Activated naive CD8-positive, alpha-beta T cell treated with anti-CD3 and anti-CD28 coated beads, Interleukin-2, amount 10 ng/mL, durations not matched to agents 7 days and 5 days (primary cell): Measurements from ENCODE around the gene CACNA1C. TPM values are rescaled to one million over a fixed set of nuclear protein-coding genes. Genes with fewer than 3 reads are reported as not detected.
"Not testable (repeated sequence)": the region's sequence is repeated elsewhere in the genome, so short reads cannot be mapped to it uniquely, and the experiment has no call there.

Experiments
- ATAC-seq: fragments of 150-1000 bp; cut with Tn5 transposase; one replicate; pipeline ENCODE4 v1.10.0; 2021; ENCODE audit warnings: low read depth, moderate library complexity
- POLR2A ChIA-PET: fragments of 350-600 bp; sonication (Branson Sonifier 250); formaldehyde crosslinking; loops from one replicate; lab custom pipeline; 2021; ENCODE audit warnings: antibody characterized with exemption; lab: Charles Lee
- DNase-seq: peaks from one replicate; pipeline ENCODE4 v3.0.0; 2021
- H3K27ac Mint-ChIP-seq: one replicate; pipeline ENCODE4 v1.8.0; 2022; ENCODE audit warnings: mild to moderate bottlenecking, mixed read lengths
- H3K27me3 Mint-ChIP-seq: one replicate; pipeline ENCODE4 v1.8.0; 2022; ENCODE audit warnings: mild to moderate bottlenecking, moderate library complexity, mixed read lengths
- H3K36me3 Mint-ChIP-seq: one replicate; pipeline ENCODE4 v1.8.0; 2021; ENCODE audit warnings: mild to moderate bottlenecking, mixed read lengths
- H3K4me1 Mint-ChIP-seq: one replicate; pipeline ENCODE4 v1.8.0; 2021; ENCODE audit warnings: mixed read lengths
- H3K4me3 Mint-ChIP-seq: one replicate; pipeline ENCODE4 v1.8.0; 2022; ENCODE audit warnings: mild to moderate bottlenecking, moderate library complexity, mixed read lengths
- H3K9me3 Mint-ChIP-seq: one replicate; pipeline ENCODE4 v1.8.0; 2021; ENCODE audit warnings: mixed read lengths
- total RNA-seq, 2 experiments: library from RNA; stranded (reverse); gene quantifications; one replicate each; pipeline ENCODE4 v1.2.3, GENCODE V29; 2021

Gene CACNA1C
- total RNA-seq, 2 experiments from 2014 or later, result 0.11 to 0.14 TPM

GRCh38 chr12:2247120-2247519 is 194.3 kb downstream of the CACNA1C start:
- Mint-ChIP-seq H3K4me1 (no peaks in the 10 kb centered on the region), H3K4me3 (no peak overlapping the region), H3K36me3 (no peaks in the 10 kb centered on the region), H3K27me3 (no peaks in the 10 kb centered on the region), H3K27ac (no peak overlapping the region), H3K9me3 (no peaks in the 10 kb centered on the region)
- ATAC-seq (no peak), DNase-seq (no peak)
- POLR2A ChIA-PET, result no interaction called here

GRCh38 chr12:2247596-2247995 is 194.8 kb downstream of the CACNA1C start:
- DNase-seq, result no peak
- Mint-ChIP-seq H3K9me3 (no peaks in the 10 kb centered on the region), H3K4me3 (no peak overlapping the region), H3K27me3 (no peaks in the 10 kb centered on the region), H3K4me1 (no peaks in the 10 kb centered on the region), H3K27ac (no peak overlapping the region), H3K36me3 (no peaks in the 10 kb centered on the region)
- POLR2A ChIA-PET, result no interaction called here
- ATAC-seq, result no peak

GRCh38 chr12:2248087-2248900 is 195.5 kb downstream of the CACNA1C start:
- Mint-ChIP-seq H3K4me1 (no peaks in the 10 kb centered on the region), H3K9me3 (no peaks in the 10 kb centered on the region), H3K36me3 (no peaks in the 10 kb centered on the region), H3K27ac (no peak overlapping the region), H3K4me3 (no peak overlapping the region), H3K27me3 (no peaks in the 10 kb centered on the region)
- ATAC-seq, result no peak
- no peak for DNase-seq
- POLR2A ChIA-PET, result no interaction called here

GRCh38 chr12:2248901-2249381 is 196.2 kb downstream of the CACNA1C start:
- Mint-ChIP-seq H3K9me3 (no peaks in the 10 kb centered on the region), H3K27ac (no peak overlapping the region), H3K4me1 (no peaks in the 10 kb centered on the region), H3K27me3 (peaks cover 2% of the 10 kb centered on the region), H3K4me3 (no peak overlapping the region), H3K36me3 (no peaks in the 10 kb centered on the region)
- no peak for DNase-seq
- no peak for ATAC-seq
- POLR2A ChIA-PET, result no interaction called here

- Mint-ChIP-seq H3K4me3 (no peak overlapping the region), H3K4me1 (no peaks in the 10 kb centered on the region), H3K36me3 (no peaks in the 10 kb centered on the region), H3K27ac (no peak overlapping the region), H3K9me3 (peaks cover 2% of the 10 kb centered on the region), H3K27me3 (peaks cover 2% of the 10 kb centered on the region)
- POLR2A ChIA-PET, result no interaction called here
- no peak for DNase-seq
- no peak for ATAC-seq
Measured at GRCh38 chr12:2250797-2251196, 198.0 kb downstream of the CACNA1C start.

GRCh38 chr12:2251526-2252209 is 198.9 kb downstream of the CACNA1C start:
- H3K4me1 Mint-ChIP-seq, result no peaks in the 10 kb centered on the region
- H3K9me3 Mint-ChIP-seq, result peaks cover 4% of the 10 kb centered on the region
- H3K36me3 Mint-ChIP-seq, result no peaks in the 10 kb centered on the region
- ATAC-seq, result no peak
- DNase-seq, result no peak
- H3K27ac Mint-ChIP-seq, result no peak overlapping the region
- H3K4me3 Mint-ChIP-seq, result no peak overlapping the region
- POLR2A ChIA-PET, result no interaction called here
- peaks cover 2% of the 10 kb centered on the region for H3K27me3 Mint-ChIP-seq

GRCh38 chr12:2255311-2255710 is 202.5 kb downstream of the CACNA1C start:
- DNase-seq (no peak), ATAC-seq (no peak)
- Mint-ChIP-seq H3K27me3 (peaks cover 2% of the 10 kb centered on the region), H3K36me3 (no peaks in the 10 kb centered on the region), H3K4me1 (peaks cover 4% of the 10 kb centered on the region), H3K9me3 (peaks cover 4% of the 10 kb centered on the region), H3K4me3 (no peak overlapping the region), H3K27ac (no peak overlapping the region)
- POLR2A ChIA-PET, result no interaction called here

- H3K4me3 Mint-ChIP-seq, H3K36me3 Mint-ChIP-seq, ATAC-seq, H3K27me3 Mint-ChIP-seq, H3K4me1 Mint-ChIP-seq, DNase-seq, H3K9me3 Mint-ChIP-seq, H3K27ac Mint-ChIP-seq, POLR2A ChIA-PET: not testable (repeated sequence)
Measured at GRCh38 chr12:2255731-2256130, 202.9 kb downstream of the CACNA1C start.

- DNase-seq (no peak), ATAC-seq (no peak)
- H3K27ac Mint-ChIP-seq, result no peak overlapping the region
- peaks cover 2% of the 10 kb centered on the region for H3K27me3 Mint-ChIP-seq
- H3K9me3 Mint-ChIP-seq, result peaks cover 4% of the 10 kb centered on the region
- no peaks in the 10 kb centered on the region for H3K36me3 Mint-ChIP-seq
- H3K4me1 Mint-ChIP-seq, result peaks cover 4% of the 10 kb centered on the region
- H3K4me3 Mint-ChIP-seq, result no peak overlapping the region
- POLR2A ChIA-PET, result no interaction called here
Measured at GRCh38 chr12:2256453-2256852, 203.7 kb downstream of the CACNA1C start.

- DNase-seq (no peak), ATAC-seq (no peak)
- Mint-ChIP-seq H3K27ac (no peak overlapping the region), H3K36me3 (no peaks in the 10 kb centered on the region), H3K4me3 (no peak overlapping the region), H3K4me1 (peaks cover 4% of the 10 kb centered on the region), H3K9me3 (peaks cover 4% of the 10 kb centered on the region), H3K27me3 (peaks cover 2% of the 10 kb centered on the region)
- POLR2A ChIA-PET, result no interaction called here
Measured at GRCh38 chr12:2256915-2257314, 204.1 kb downstream of the CACNA1C start.

- ATAC-seq (no peak), DNase-seq (no peak)
- Mint-ChIP-seq H3K27ac (no peak overlapping the region), H3K4me3 (no peak overlapping the region), H3K36me3 (no peaks in the 10 kb centered on the region), H3K4me1 (peaks cover 4% of the 10 kb centered on the region), H3K27me3 (peaks cover 2% of the 10 kb centered on the region), H3K9me3 (peaks cover 4% of the 10 kb centered on the region)
- POLR2A ChIA-PET, result no interaction called here
Measured at GRCh38 chr12:2258025-2258424, 205.2 kb downstream of the CACNA1C start.

- Mint-ChIP-seq H3K36me3 (no peaks in the 10 kb centered on the region), H3K4me3 (peak overlapping the region; percentile 14), H3K4me1 (peaks cover 4% of the 10 kb centered on the region), H3K27ac (no peak overlapping the region), H3K9me3 (peaks cover 4% of the 10 kb centered on the region), H3K27me3 (no peaks in the 10 kb centered on the region)
- DNase-seq (no peak), ATAC-seq (no peak)
- POLR2A ChIA-PET, result no interaction called here
Measured at GRCh38 chr12:2259369-2259768, 206.6 kb downstream of the CACNA1C start.

- ATAC-seq, result no peak
- no peak overlapping the region for H3K4me3 Mint-ChIP-seq
Measured at GRCh38 chr12:2260441-2260840, 207.7 kb downstream of the CACNA1C start.

GRCh38 chr12:2261708-2262107 is 208.9 kb downstream of the CACNA1C start:
- no peaks in the 10 kb centered on the region for H3K36me3 Mint-ChIP-seq
- no peaks in the 10 kb centered on the region for H3K9me3 Mint-ChIP-seq
- POLR2A ChIA-PET, result no interaction called here
- ATAC-seq, result no peak
- peaks cover 4% of the 10 kb centered on the region for H3K4me1 Mint-ChIP-seq
- H3K27ac Mint-ChIP-seq, result no peak overlapping the region
- H3K27me3 Mint-ChIP-seq, result no peaks in the 10 kb centered on the region
- H3K4me3 Mint-ChIP-seq, result no peak overlapping the region
- no peak for DNase-seq

More at GRCh38 chr12:2260441-2260840, 207.7 kb downstream of the CACNA1C start:
- POLR2A ChIA-PET, result no interaction called here
- no peak for DNase-seq
- Mint-ChIP-seq H3K9me3 (peaks cover 4% of the 10 kb centered on the region), H3K27ac (no peak overlapping the region), H3K27me3 (no peaks in the 10 kb centered on the region), H3K4me1 (peaks cover 4% of the 10 kb centered on the region), H3K36me3 (no peaks in the 10 kb centered on the region)
